Neural progenitor cell (in vitro differentiated cells): ENCODE results near the gene MGAT1. TPM values are rescaled to one million over a fixed set of nuclear protein-coding genes. Genes with fewer than 3 reads are reported as not detected.
"Not testable (repeated sequence)": the region's sequence is repeated elsewhere in the genome, so short reads cannot be mapped to it uniquely, and the experiment has no call there.

Experiments used
- DNase-seq: peaks from one replicate; pipeline ENCODE4 v3.0.0-alpha.2; 2016; ENCODE audit warnings: low spot score
- H2AFZ ChIP-seq: fragments of 200-600 bp; sonication (generic); replicated peaks from 2 replicates; pipeline ENCODE4 v1.6.1; 2016; ENCODE audit warnings: antibody characterized with exemption
- H3F3A ChIP-seq: fragments of 200-600 bp; sonication (generic); 2 replicates; pipeline ENCODE4 v1.6.1; 2016; ENCODE audit warnings: antibody characterized with exemption, low read depth
- H3K27ac ChIP-seq: fragments of 200-600 bp; sonication (generic); 2 replicates; pipeline ENCODE4 v1.5.1; 2016; ENCODE audit warnings: mild to moderate bottlenecking
- H3K27me3 ChIP-seq: fragments of 200-600 bp; sonication (generic); 2 replicates; pipeline ENCODE4 v1.6.1; 2016; ENCODE audit warnings: mild to moderate bottlenecking, moderate library complexity
- H3K36me3 ChIP-seq: fragments of 200-600 bp; sonication (generic); 2 replicates; pipeline ENCODE4 v1.5.1; 2016
- H3K4me1 ChIP-seq: fragments of 200-600 bp; sonication (generic); 2 replicates; pipeline ENCODE4 v1.6.1; 2016; ENCODE audit warnings: mixed run types
- H3K4me2 ChIP-seq: fragments of 200-600 bp; sonication (generic); 2 replicates; pipeline ENCODE4 v1.6.1; 2016
- H3K4me3 ChIP-seq: fragments of 200-600 bp; sonication (generic); 2 replicates; pipeline ENCODE4 v1.5.1; 2016
- H3K79me2 ChIP-seq: fragments of 200-600 bp; sonication (generic); 2 replicates; pipeline ENCODE4 v1.6.1; 2016; ENCODE audit warnings: low read depth
- H3K9ac ChIP-seq: fragments of 200-600 bp; sonication (generic); 2 replicates; pipeline ENCODE4 v1.6.1; 2016
- H3K9me3 ChIP-seq: fragments of 200-600 bp; sonication (generic); 2 replicates; pipeline ENCODE4 v1.5.1; 2016; ENCODE audit warnings: low read depth
- H4K20me1 ChIP-seq: fragments of 200-600 bp; sonication (generic); 2 replicates; pipeline ENCODE4 v1.6.1; 2016; ENCODE audit warnings: low read depth
- H3K27ac Mint-ChIP-seq: 3 replicates; pipeline ENCODE4 v1.8.0; 2021; ENCODE audit warnings: mixed read lengths
- H3K27me3 Mint-ChIP-seq: 2 replicates; pipeline ENCODE4 v1.8.0; 2022; ENCODE audit warnings: low read depth, mild to moderate bottlenecking, inconsistent platforms, moderate library complexity, mixed read lengths; ENCODE audit not compliant: insufficient read depth
- H3K36me3 Mint-ChIP-seq: 3 replicates; pipeline ENCODE4 v1.8.0; 2021; ENCODE audit warnings: mixed read lengths
- H3K4me1 Mint-ChIP-seq: 3 replicates; pipeline ENCODE4 v1.8.0; 2021; ENCODE audit warnings: mixed read lengths
- H3K4me3 Mint-ChIP-seq: 3 replicates; pipeline ENCODE4 v1.8.0; 2021; ENCODE audit warnings: mild to moderate bottlenecking, moderate library complexity, mixed read lengths
- H3K9me3 Mint-ChIP-seq: 3 replicates; pipeline ENCODE4 v1.8.0; 2020; ENCODE audit warnings: mixed read lengths
- CTCF ChIP-seq: fragments of 200-600 bp; sonication (generic); IDR thresholded peaks from 2 replicates; pipeline ENCODE4 v1.5.1; 2017; ENCODE audit warnings: antibody characterized with exemption, mild to moderate bottlenecking
- EZH2 ChIP-seq: fragments of 200-600 bp; sonication (generic); IDR thresholded peaks from 2 replicates; pipeline ENCODE4 v1.6.1; 2017; ENCODE audit warnings: antibody characterized with exemption, mild to moderate bottlenecking, moderate library complexity
- EZH2phosphoT487 ChIP-seq: fragments of 200-600 bp; sonication (generic); IDR thresholded peaks from 2 replicates; pipeline ENCODE4 v1.6.1; 2017; ENCODE audit warnings: antibody characterized with exemption
- total RNA-seq: library from RNA; depleted of rRNA; stranded (reverse); fragments of >200 nt; gene quantifications from 2 replicates; pipeline ENCODE4 v1.2.3, GENCODE V29; 2015; ENCODE audit warnings: low replicate concordance

MGAT1 gene
- total RNA-seq, 1 donor from 2014 or later: 31.8 TPM

- no peak overlapping the region for H3K27ac Mint-ChIP-seq
- no peak overlapping the region for H3K27ac ChIP-seq
- no peak for DNase-seq
Measured at GRCh38 chr5:180744253-180744652, 58.4 kb downstream of the MGAT1 start.

GRCh38 chr5:180742727-180743126, 59.9 kb downstream of the MGAT1 start:
- Histone ChIP-seq H3K4me1 (no peaks in the 10 kb centered on the region), H2AFZ (no peak overlapping the region), H3K4me2 (no peak overlapping the region), H4K20me1 (no peaks in the 10 kb centered on the region), H3K27ac (no peak overlapping the region), H3K9ac (no peak overlapping the region), H3F3A (no peaks in the 10 kb centered on the region), H3K36me3 (no peaks in the 10 kb centered on the region), H3K4me3 (no peak overlapping the region), H3K79me2 (no peaks in the 10 kb centered on the region), H3K27me3 (peaks cover 22% of the 10 kb centered on the region), H3K9me3 (no peaks in the 10 kb centered on the region)
- Mint-ChIP-seq H3K9me3 (no peaks in the 10 kb centered on the region), H3K27ac (no peak overlapping the region), H3K36me3 (no peaks in the 10 kb centered on the region), H3K4me3 (no peak overlapping the region), H3K4me1 (no peaks in the 10 kb centered on the region), H3K27me3 (peaks cover 3% of the 10 kb centered on the region)
- DNase-seq: no peak
- TF ChIP-seq CTCF (no peak), EZH2 (no peak), EZH2phosphoT487 (no peak)

More at GRCh38 chr5:180744253-180744652, 58.4 kb downstream of the MGAT1 start:
- Histone ChIP-seq H3K79me2 (no peaks in the 10 kb centered on the region), H3K4me2 (no peak overlapping the region), H4K20me1 (no peaks in the 10 kb centered on the region), H3K27me3 (peaks cover 17% of the 10 kb centered on the region), H3K4me1 (no peaks in the 10 kb centered on the region), H2AFZ (no peak overlapping the region), H3K9me3 (no peaks in the 10 kb centered on the region), H3K9ac (no peak overlapping the region), H3F3A (no peaks in the 10 kb centered on the region), H3K36me3 (no peaks in the 10 kb centered on the region), H3K4me3 (no peak overlapping the region)
- Mint-ChIP-seq H3K27me3 (peaks cover 3% of the 10 kb centered on the region), H3K36me3 (no peaks in the 10 kb centered on the region), H3K4me3 (no peak overlapping the region), H3K9me3 (no peaks in the 10 kb centered on the region), H3K4me1 (no peaks in the 10 kb centered on the region)
- TF ChIP-seq EZH2: no peak
- TF ChIP-seq CTCF: no peak
- TF ChIP-seq EZH2phosphoT487: no peak

- not testable (repeated sequence) for H3K9me3 ChIP-seq, H3K79me2 ChIP-seq, H3F3A ChIP-seq, H3K9ac ChIP-seq, H3K4me3 ChIP-seq, H3K4me1 Mint-ChIP-seq, DNase-seq, H3K4me3 Mint-ChIP-seq, H3K36me3 Mint-ChIP-seq, H3K4me1 ChIP-seq, H3K27ac Mint-ChIP-seq, H3K36me3 ChIP-seq, H3K9me3 Mint-ChIP-seq, H2AFZ ChIP-seq, H3K4me2 ChIP-seq, H4K20me1 ChIP-seq, H3K27ac ChIP-seq, H3K27me3 Mint-ChIP-seq
- peaks cover 37% of the 10 kb centered on the region for H3K27me3 ChIP-seq
Measured at GRCh38 chr5:180740953-180741352, 61.7 kb downstream of the MGAT1 start.

- Histone ChIP-seq H3K27me3 (peaks cover 39% of the 10 kb centered on the region), H4K20me1 (no peaks in the 10 kb centered on the region), H3K4me1 (no peaks in the 10 kb centered on the region), H3K4me2 (no peak within 1 kb of the TSS), H3F3A (no peaks in the 10 kb centered on the region), H2AFZ (no peak within 1 kb of the TSS), H3K36me3 (no peaks in the 10 kb centered on the region), H3K9ac (no peak within 1 kb of the TSS), H3K79me2 (no peaks in the 10 kb centered on the region), H3K4me3 (no peak within 1 kb of the TSS), H3K27ac (no peak within 1 kb of the TSS), H3K9me3 (no peaks in the 10 kb centered on the region)
- no peaks in the 10 kb centered on the region for H3K4me1 Mint-ChIP-seq
- peaks cover 3% of the 10 kb centered on the region for H3K27me3 Mint-ChIP-seq
- H3K27ac Mint-ChIP-seq: no peak within 1 kb of the TSS
- H3K9me3 Mint-ChIP-seq: no peaks in the 10 kb centered on the region
- no peak for DNase-seq
- H3K36me3 Mint-ChIP-seq: no peaks in the 10 kb centered on the region
- TF ChIP-seq EZH2 (no peak), EZH2phosphoT487 (no peak), CTCF (no peak)
- no peak within 1 kb of the TSS for H3K4me3 Mint-ChIP-seq
Measured at GRCh38 chr5:180739958-180740357, 62.6 kb downstream of the MGAT1 start, which contains the start of gene OR2Y1. TSS of gene OR2Y1 (minus strand) at chr5:180740058. CDS start at chr5:180740058, 0 bp downstream.
